NCI-H1048 (cell line): ENCODE measurements around the gene HIVEP3.

Experiments
- DNase-seq: peaks from one replicate; lab custom pipeline; 2025; lab: John Stamatoyannopoulos, UW

The HIVEP3 gene

GRCh38 chr1:41483001-41483850 is 435.5 kb downstream of the HIVEP3 start:
- no peak for DNase-seq

GRCh38 chr1:41482001-41482765 is 436.5 kb downstream of the HIVEP3 start:
- DNase-seq = no peak

- DNase-seq = no peak
Observed at GRCh38 chr1:41481109-41481775, 437.5 kb downstream of the HIVEP3 start.

GRCh38 chr1:41480204-41481108 is 438.3 kb downstream of the HIVEP3 start:
- no peak for DNase-seq

GRCh38 chr1:41479808-41480160 is 438.9 kb downstream of the HIVEP3 start:
- DNase-seq = no peak

- no peak for DNase-seq
Observed at GRCh38 chr1:41479000-41479807, 439.5 kb downstream of the HIVEP3 start.

- DNase-seq = no peak
Observed at GRCh38 chr1:41478118-41478748, 440.5 kb downstream of the HIVEP3 start.

GRCh38 chr1:41476807-41477361 is 441.8 kb downstream of the HIVEP3 start:
- no peak for DNase-seq

- DNase-seq = no peak
Observed at GRCh38 chr1:41475859-41476567, 442.7 kb downstream of the HIVEP3 start.

GRCh38 chr1:41475346-41475745 is 443.4 kb downstream of the HIVEP3 start:
- no peak for DNase-seq

GRCh38 chr1:41474490-41475271 is 444.0 kb downstream of the HIVEP3 start:
- DNase-seq = no peak

GRCh38 chr1:41473738-41474362 is 444.9 kb downstream of the HIVEP3 start:
- no peak for DNase-seq

- DNase-seq = no peak
Observed at GRCh38 chr1:41471658-41472057, 447.1 kb downstream of the HIVEP3 start.

- no peak for DNase-seq
Observed at GRCh38 chr1:41469706-41470105, 449.0 kb downstream of the HIVEP3 start.

GRCh38 chr1:41468122-41468762 is 450.5 kb downstream of the HIVEP3 start:
- no peak for DNase-seq

- DNase-seq = no peak
Observed at GRCh38 chr1:41467673-41468072, 451.0 kb downstream of the HIVEP3 start.

GRCh38 chr1:41466146-41466545 is 452.6 kb downstream of the HIVEP3 start:
- no peak for DNase-seq

- DNase-seq = no peak
Observed at GRCh38 chr1:41465741-41466140, 453.0 kb downstream of the HIVEP3 start.
